Adrenal gland (tissue), 19 donors: ENCODE data around the gene GPX1. TPM values are rescaled to one million over a fixed set of nuclear protein-coding genes. Genes with fewer than 3 reads are reported as not detected.
"Not testable (repeated sequence)": the region's sequence is repeated elsewhere in the genome, so short reads cannot be mapped to it uniquely, and the experiment has no call there.

Experiments
- DNase-seq, 7 donors: peaks; one replicate each; pipeline ENCODE4 v3.0.0-alpha.2; 2019 to 2020
- H3K27ac ChIP-seq, 5 donors: fragments of 200-600 bp; sonication (generic) in 4 of 5; 1 replicate in 3 of 5; 2 replicates in 2 of 5; pipeline versions ENCODE4 v1.5.1 to v1.8.0; 2016 to 2020; ENCODE audit warnings: mild to moderate bottlenecking in 1 of 5
- H3K27me3 ChIP-seq: fragments of 200-600 bp; 2 replicates; pipeline ENCODE4 v1.8.0; 2021
- H3K36me3 ChIP-seq, 2 donors: fragments of 200-600 bp; replicated peaks in 1 of 2; 1 replicate in 1 of 2; 2 replicates in 1 of 2; pipeline versions ENCODE4 v1.5.1 to v1.8.0; 2018 to 2022
- H3K4me1 ChIP-seq, 2 donors: fragments of 200-600 bp; replicated peaks in 1 of 2; 1 replicate in 1 of 2; 2 replicates in 1 of 2; pipeline versions ENCODE4 v1.5.1 to v1.8.0; 2018 to 2021
- H3K4me3 ChIP-seq, 4 donors: fragments of 200-600 bp; sonication (generic) in 3 of 4; one replicate each; pipeline ENCODE4 v1.5.1; 2016 to 2018
- H3K9me3 ChIP-seq, 3 donors: fragments of 200-600 bp; sonication (generic) in 1 of 3; replicated peaks in 1 of 3; 1 replicate in 2 of 3; 2 replicates in 1 of 3; pipeline versions ENCODE4 v1.5.1 to v1.8.0; 2016 to 2021
- POLR2A ChIP-seq, 2 donors: fragments of 450-650 bp; IDR thresholded peaks; one replicate each; pipeline ENCODE4 v1.6.1; 2017; ENCODE audit warnings: antibody characterized with exemption in 2 of 2, mild to moderate bottlenecking in 2 of 2, moderate library complexity in 1 of 2
- WGBS, 4 donors: extraction: QIAGEN DNeasy Blood & Tissue Kit in 2 of 4; methylation state at CpG; one replicate each; pipeline versions ENCODE4 v1.1.5 to v1.1.7; 2013 to 2017; 5-methylcytosine and 5-hydroxymethylcytosine counted together
- intact Hi-C, 2 donors: fragments of 100-400 bp; cut with DNase I; formaldehyde crosslinking; loops; one replicate each; pipeline versions ENCODE4 v1.14.1 to v1.15.0; 2022 to 2023
- long read RNA-seq, 10 donors: library from polyadenylated mRNA in 3 of 10; unstranded in 2 of 10; stranded (forward) in 1 of 10; transcript quantifications; one replicate each; pipeline ENCODE4 v2.0.0 and lab custom pipeline, GENCODE V29; 2021 to 2026
- polyA plus RNA-seq, 3 donors: library from polyadenylated mRNA; stranded (reverse); fragments of 200-250 nt in 2 of 3; fragments of 350-450 nt in 1 of 3; fragmentation: Illumina TruSeq in 1 of 3; extraction: RNeasy Lipid Tissue Mini Kit (QIAGEN cat#74804) in 1 of 3; gene quantifications; one replicate each; pipeline ENCODE4 v1.2.3, GENCODE V29; 2013 to 2014
- total RNA-seq, 9 donors: library from RNA; depleted of rRNA in 4 of 9; stranded (reverse); fragments of >200 nt in 4 of 9; fragments of 120-200 nt in 1 of 9; fragmentation: NEBNext Ultra II Directional in 1 of 9; extraction: Animal tissue kit (Norgen Biotek cat#: 25700) in 1 of 9; gene quantifications; one replicate each; pipeline versions ENCODE4 v1.1.0 to v1.2.4, GENCODE V29; 2013 to 2023
- TF ChIP-seq, protein P1 (sequence below), 6 experiments: fragments of 450-650 bp in 4 of 6; fragments of 200-600 bp in 2 of 6; sonication (generic) in 1 of 6; IDR thresholded peaks; 1 replicate in 5 of 6; 2 replicates in 1 of 6; pipeline versions ENCODE4 v1.5.1 to v1.8.0; 2016 to 2021; ENCODE audit warnings: antibody characterized with exemption in 6 of 6, mild to moderate bottlenecking in 2 of 6, moderate library complexity in 1 of 6
- donor health status: healthy with polysubstance abuse.
- donor health status: Bipolar disorder and iron deficiency.
- donor health status: DM: yes; HTN: yes; CAD: no.
- donor health status: DM: no; HTN: no; CAD: no.
- donor health status: DM: no; HTN: no; CAD: no.
- donor health status: DM: yes; HTN: yes; CAD: no.

The GPX1 gene
- total RNA-seq (1,000 to 10,000 TPM in 2 of 9 donors, 100 to 1,000 TPM in 7; 339 to 1,200 (median 514) TPM), polyA plus RNA-seq (100 to 1,000 TPM in 2 of 3 donors, 10 to 100 TPM in 1; 60.3 to 942 (median 567) TPM)
- long read RNA-seq, donor 1, transcript GPX1-201 (1 exons, 1,135 nt), result minor isoform, 72 of 205 reads
- long read RNA-seq, donor 1, transcript GPX1-202 (2 exons, 1,151 nt), result major isoform, 132 of 205 reads
- long read RNA-seq, donor 1, partial matches to known transcripts, result 0 of 205 reads
- long read RNA-seq, donor 1, other reads (novel, unspliced or antisense), result 0 of 205 reads
- long read RNA-seq, donor 2, transcript GPX1-201 (1 exons, 1,135 nt), result minor isoform, 63 of 155 reads
- long read RNA-seq, donor 2, transcript GPX1-202 (2 exons, 1,151 nt), result major isoform, 91 of 155 reads
- long read RNA-seq, donor 2, partial matches to known transcripts, result 0 of 155 reads
- long read RNA-seq, donor 2, other reads (novel, unspliced or antisense), result 0 of 155 reads
- long read RNA-seq, donor 3, transcript GPX1-201 (1 exons, 1,135 nt), result minor isoform, 63 of 189 reads
- long read RNA-seq, donor 3, transcript GPX1-202 (2 exons, 1,151 nt), result major isoform, 125 of 189 reads
- long read RNA-seq, donor 3, partial matches to known transcripts, result 0 of 189 reads
- long read RNA-seq, donor 3, other reads (novel, unspliced or antisense), result 0 of 189 reads
- long read RNA-seq, donor 4, transcript GPX1-201 (1 exons, 1,135 nt), result minor isoform, 15 of 244 reads
- long read RNA-seq, donor 4, transcript GPX1-202 (2 exons, 1,151 nt), result major isoform, 229 of 244 reads
- long read RNA-seq, donor 4, partial matches to known transcripts, result 0 of 244 reads
- long read RNA-seq, donor 4, other reads (novel, unspliced or antisense), result 0 of 244 reads
- long read RNA-seq, donor 5, transcript GPX1-201 (1 exons, 1,135 nt), result minor isoform, 15 of 322 reads
- long read RNA-seq, donor 5, transcript GPX1-202 (2 exons, 1,151 nt), result major isoform, 301 of 322 reads
- long read RNA-seq, donor 5, partial matches to known transcripts, result 0 of 322 reads
- long read RNA-seq, donor 5, other reads (novel, unspliced or antisense), result 3 of 322 reads
- long read RNA-seq, donor 6, transcript GPX1-202 (2 exons, 1,151 nt), result major isoform, 211 of 229 reads
- long read RNA-seq, donor 6, transcript GPX1-201 (1 exons, 1,135 nt), result minor isoform, 15 of 229 reads
- long read RNA-seq, donor 6, partial matches to known transcripts, result 0 of 229 reads
- long read RNA-seq, donor 6, other reads (novel, unspliced or antisense), result 1 of 229 reads
- long read RNA-seq, donor 7, transcript GPX1-201 (1 exons, 1,135 nt), result minor isoform, 46 of 152 reads
- long read RNA-seq, donor 7, transcript GPX1-202 (2 exons, 1,151 nt), result major isoform, 104 of 152 reads
- long read RNA-seq, donor 7, partial matches to known transcripts, result 0 of 152 reads
- long read RNA-seq, donor 7, other reads (novel, unspliced or antisense), result 0 of 152 reads
- long read RNA-seq, donor 8, transcript GPX1-202 (2 exons, 1,151 nt), result major isoform, 147 of 204 reads
- long read RNA-seq, donor 8, transcript GPX1-201 (1 exons, 1,135 nt), result minor isoform, 57 of 204 reads
- long read RNA-seq, donor 8, partial matches to known transcripts, result 0 of 204 reads
- long read RNA-seq, donor 8, other reads (novel, unspliced or antisense), result 0 of 204 reads
- long read RNA-seq, donor 9, transcript GPX1-201 (1 exons, 1,135 nt), result minor isoform, 58 of 131 reads
- long read RNA-seq, donor 9, transcript GPX1-202 (2 exons, 1,151 nt), result major isoform, 73 of 131 reads
- long read RNA-seq, donor 9, partial matches to known transcripts, result 0 of 131 reads
- long read RNA-seq, donor 9, other reads (novel, unspliced or antisense), result 0 of 131 reads
- long read RNA-seq, donor 10, transcript GPX1-201 (1 exons, 1,135 nt), result major isoform, 52 of 99 reads
- long read RNA-seq, donor 10, transcript GPX1-202 (2 exons, 1,151 nt), result minor isoform, 47 of 99 reads
- long read RNA-seq, donor 10, partial matches to known transcripts, result 0 of 99 reads
- long read RNA-seq, donor 10, other reads (novel, unspliced or antisense), result 0 of 99 reads

DNA sequence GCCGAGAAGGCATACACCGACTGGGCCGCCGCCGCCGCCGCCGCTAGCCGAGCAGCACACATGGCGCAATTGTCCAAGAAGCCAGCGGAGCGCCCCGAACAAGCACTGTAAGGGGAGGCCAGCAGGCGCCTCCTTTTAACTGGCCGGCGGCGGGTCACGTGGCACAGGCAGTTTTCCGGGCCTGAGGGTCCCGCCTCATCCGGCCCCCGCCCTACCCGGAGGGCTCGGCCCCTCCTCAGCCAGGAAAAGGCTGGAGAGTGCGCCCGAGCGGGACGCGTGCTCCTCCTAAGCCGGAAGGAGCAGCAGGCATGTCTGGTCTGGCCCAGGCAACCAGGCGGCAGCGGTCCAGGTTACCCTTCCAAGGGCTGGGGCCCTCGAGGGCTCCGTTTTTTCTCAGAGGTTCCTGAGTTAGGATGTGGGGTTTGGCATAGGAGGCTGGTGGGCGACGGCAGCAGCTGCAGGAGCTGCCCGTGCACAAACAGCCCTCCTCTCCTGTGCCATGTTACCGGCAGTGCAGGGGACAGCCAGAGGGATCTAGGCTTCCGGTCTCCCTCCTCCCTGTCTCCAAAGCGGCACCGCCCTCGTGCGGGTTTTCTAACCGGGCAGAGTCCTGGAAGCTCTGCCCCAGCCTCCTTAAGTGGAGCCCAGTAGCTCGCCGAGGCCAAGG is at the start of gene GPX1:
Gene GPX1, minus strand, starts transcription at position 137 of the 667 bp plus-strand sequence. Its CDS starts 75 bp downstream, at position 62.
- Histone ChIP-seq H3K4me1 (peaks cover 16 to 37% of the 10 kb centered on the region in 2 donors), H3K27me3 (no peaks in the 10 kb centered on the region), H3K9me3 (no peaks in the 10 kb centered on the region), H3K27ac (peak within 1 kb of the TSS; percentile 87 to 95 (median 90)), H3K36me3 (peaks cover 0 to 53% of the 10 kb centered on the region in 2 donors), H3K4me3 (peak within 1 kb of the TSS; percentile 36 to 80 (median 54))
- 0 to 5% (median 1%) methylated on average over 7 to 39 of the region's 46 CpGs for WGBS, 4 donors
- intact Hi-C loops, result loop anchor here in 1 of 2 donors (10.0 kb wide), 1 partner anchor 46 kb away; no protein-coding TSS in a partner anchor
- TF ChIP-seq, protein P1, sequence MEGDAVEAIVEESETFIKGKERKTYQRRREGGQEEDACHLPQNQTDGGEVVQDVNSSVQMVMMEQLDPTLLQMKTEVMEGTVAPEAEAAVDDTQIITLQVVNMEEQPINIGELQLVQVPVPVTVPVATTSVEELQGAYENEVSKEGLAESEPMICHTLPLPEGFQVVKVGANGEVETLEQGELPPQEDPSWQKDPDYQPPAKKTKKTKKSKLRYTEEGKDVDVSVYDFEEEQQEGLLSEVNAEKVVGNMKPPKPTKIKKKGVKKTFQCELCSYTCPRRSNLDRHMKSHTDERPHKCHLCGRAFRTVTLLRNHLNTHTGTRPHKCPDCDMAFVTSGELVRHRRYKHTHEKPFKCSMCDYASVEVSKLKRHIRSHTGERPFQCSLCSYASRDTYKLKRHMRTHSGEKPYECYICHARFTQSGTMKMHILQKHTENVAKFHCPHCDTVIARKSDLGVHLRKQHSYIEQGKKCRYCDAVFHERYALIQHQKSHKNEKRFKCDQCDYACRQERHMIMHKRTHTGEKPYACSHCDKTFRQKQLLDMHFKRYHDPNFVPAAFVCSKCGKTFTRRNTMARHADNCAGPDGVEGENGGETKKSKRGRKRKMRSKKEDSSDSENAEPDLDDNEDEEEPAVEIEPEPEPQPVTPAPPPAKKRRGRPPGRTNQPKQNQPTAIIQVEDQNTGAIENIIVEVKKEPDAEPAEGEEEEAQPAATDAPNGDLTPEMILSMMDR (IDR thresholded peaks at IDR 0.05), result peak in 2 of 6 experiments; percentile 10 to 15
- peak; percentile 97 for TF ChIP-seq POLR2A (IDR thresholded peaks at IDR 0.05)
- DNase-seq, result peak; percentile 94 to 98 (median 97)

DNA sequence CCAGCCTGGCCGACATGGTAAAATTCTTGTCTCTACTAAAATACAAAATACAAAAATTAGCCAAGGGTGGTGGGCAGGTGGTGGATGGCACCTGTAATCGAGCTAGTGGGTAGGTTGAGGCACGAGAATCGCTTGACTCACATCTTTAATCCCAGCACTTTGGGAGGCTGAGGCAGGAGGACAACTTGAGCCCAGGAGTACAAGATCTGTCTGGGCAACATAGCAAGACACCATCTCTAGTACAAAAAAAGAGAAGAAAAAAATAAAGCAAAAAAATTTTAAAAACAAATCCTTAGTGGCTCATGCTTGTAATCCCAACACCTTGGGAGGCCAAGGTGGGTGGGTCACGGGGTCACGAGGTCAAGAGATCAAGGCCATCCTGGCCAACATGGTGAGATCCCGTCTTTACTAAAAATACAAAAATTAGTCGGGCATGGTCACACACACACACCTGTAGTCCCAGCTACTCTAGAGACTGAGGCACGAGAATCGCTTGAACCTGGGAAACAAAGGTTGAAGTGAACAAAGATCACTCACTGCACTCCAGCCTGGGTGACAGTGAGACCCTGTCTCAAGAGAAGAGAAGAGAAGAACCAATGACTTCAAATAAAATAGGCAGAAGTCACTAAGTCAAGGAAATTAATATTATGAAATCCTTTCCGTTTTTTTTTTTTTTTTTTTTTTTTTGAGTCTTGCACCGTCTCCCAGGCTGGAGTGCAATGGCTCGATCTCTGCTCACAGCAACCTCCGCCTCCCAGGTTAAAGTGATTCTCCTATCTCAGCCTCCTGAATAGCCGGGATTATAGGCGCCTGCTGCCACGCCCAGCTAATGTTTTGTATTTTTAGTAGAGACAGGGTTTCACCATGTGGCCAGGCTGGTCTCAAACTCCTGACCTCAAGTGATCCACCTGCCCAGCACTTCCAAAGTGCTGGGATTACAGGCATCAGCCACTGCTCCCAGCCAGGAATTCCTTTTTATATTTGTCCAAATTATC is 48.7 kb upstream of the GPX1 start:
- no peak for TF ChIP-seq POLR2A (IDR thresholded peaks at IDR 0.05)
- TF ChIP-seq, protein P1 (IDR thresholded peaks at IDR 0.05), result no peak
- Histone ChIP-seq H3K36me3 (no peaks in the 10 kb centered on the region), H3K27ac (peak overlapping the region; percentile 21 to 48 (median 28)), H3K27me3 (no peaks in the 10 kb centered on the region), H3K4me3 (no peak overlapping the region), H3K4me1 (peaks cover 24 to 55% of the 10 kb centered on the region in 2 donors), H3K9me3 (no peaks in the 10 kb centered on the region)
- DNase-seq, result no peak
- intact Hi-C loops, result loop anchor here (5.0 to 10.0 kb wide), 2 partner anchors 45 to 52 kb away; partner anchors contain the start of gene GPX1 (in 1 of the 2)
- 47 to 53% (median 51%) methylated on average over 16 to 17 of the region's 17 CpGs for WGBS, 4 donors

DNA sequence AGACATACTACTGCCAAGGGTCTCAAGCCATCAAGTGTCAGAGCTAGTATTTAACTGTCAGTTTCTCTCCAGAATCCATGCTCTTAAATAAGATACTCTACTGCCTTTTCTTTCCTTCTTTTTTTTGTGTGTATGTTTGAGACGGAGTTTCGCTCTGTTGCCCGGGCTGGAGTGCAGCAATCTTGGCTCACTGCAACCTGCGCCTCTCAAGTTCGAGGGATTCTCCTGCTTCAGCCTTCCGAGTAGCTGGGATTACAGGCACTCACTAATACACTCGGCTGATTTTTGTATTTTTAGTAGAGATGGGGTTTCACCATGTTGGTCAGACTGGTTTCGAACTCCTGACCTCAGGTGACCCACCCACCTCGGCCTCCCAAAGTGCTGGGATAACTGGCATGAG is 47.4 kb upstream of the GPX1 start:
- not testable (repeated sequence) for DNase-seq, H3K27me3 ChIP-seq, H3K36me3 ChIP-seq, H3K4me3 ChIP-seq, H3K9me3 ChIP-seq
- intact Hi-C loops, result loop anchor here (5.0 to 10.0 kb wide), 2 partner anchors 43 to 51 kb away; partner anchors contain the start of gene GPX1 (in 1 of the 2)
- WGBS, 4 donors, result 47 to 54% (median 50%) methylated on average over 9 of the region's 9 CpGs
- Histone ChIP-seq H3K27ac (peak overlapping the region in 3 of 5 donors; percentile 24 to 43 (median 29)), H3K4me1 (peaks cover 26 to 60% of the 10 kb centered on the region in 2 donors)
